Epidermal melanocyte (primary cell): ENCODE measurements around the gene HRH4.

Experiments used
- DNase-seq: peaks from one replicate; pipeline ENCODE4 v3.0.0; 2011; ENCODE audit warnings: low spot score; ENCODE audit not compliant: insufficient read length

HRH4 gene, protein sequence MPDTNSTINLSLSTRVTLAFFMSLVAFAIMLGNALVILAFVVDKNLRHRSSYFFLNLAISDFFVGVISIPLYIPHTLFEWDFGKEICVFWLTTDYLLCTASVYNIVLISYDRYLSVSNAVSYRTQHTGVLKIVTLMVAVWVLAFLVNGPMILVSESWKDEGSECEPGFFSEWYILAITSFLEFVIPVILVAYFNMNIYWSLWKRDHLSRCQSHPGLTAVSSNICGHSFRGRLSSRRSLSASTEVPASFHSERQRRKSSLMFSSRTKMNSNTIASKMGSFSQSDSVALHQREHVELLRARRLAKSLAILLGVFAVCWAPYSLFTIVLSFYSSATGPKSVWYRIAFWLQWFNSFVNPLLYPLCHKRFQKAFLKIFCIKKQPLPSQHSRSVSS

GRCh38 chr18:24460388-24460787 lies at the start of gene HRH4:
Gene HRH4, plus strand, starts transcription at chr18:24460637. Its CDS starts 92 bp downstream, at chr18:24460729.
- DNase-seq = no peak

- DNase-seq = no peak
Measured at GRCh38 chr18:24413148-24413547, 47.3 kb upstream of the HRH4 start.

GRCh38 chr18:24414349-24415003 lies 46.0 kb upstream of the HRH4 start:
- no peak for DNase-seq

- DNase-seq = no peak
Measured at GRCh38 chr18:24417480-24417879, 43.0 kb upstream of the HRH4 start.

DNA sequence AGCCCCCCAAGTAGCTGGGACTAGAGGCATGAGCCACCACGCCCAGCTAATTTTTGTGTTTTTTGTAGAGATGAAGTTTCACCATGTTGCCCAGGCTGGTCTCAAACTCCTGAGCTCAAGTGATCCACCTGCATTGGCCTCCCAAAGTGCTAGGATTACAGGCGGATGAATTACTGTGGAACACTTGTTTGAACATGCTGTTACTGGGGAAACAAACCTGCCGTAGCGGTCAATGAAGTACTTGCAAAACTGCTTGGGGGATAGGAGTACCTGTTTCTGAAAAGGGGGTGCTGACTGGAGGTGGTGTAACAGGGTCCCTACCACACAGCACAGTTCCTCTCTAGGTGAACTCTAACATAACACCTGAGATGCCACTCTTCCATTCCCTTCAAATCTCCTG lies 39.9 kb upstream of the HRH4 start:
- DNase-seq = no peak

DNA sequence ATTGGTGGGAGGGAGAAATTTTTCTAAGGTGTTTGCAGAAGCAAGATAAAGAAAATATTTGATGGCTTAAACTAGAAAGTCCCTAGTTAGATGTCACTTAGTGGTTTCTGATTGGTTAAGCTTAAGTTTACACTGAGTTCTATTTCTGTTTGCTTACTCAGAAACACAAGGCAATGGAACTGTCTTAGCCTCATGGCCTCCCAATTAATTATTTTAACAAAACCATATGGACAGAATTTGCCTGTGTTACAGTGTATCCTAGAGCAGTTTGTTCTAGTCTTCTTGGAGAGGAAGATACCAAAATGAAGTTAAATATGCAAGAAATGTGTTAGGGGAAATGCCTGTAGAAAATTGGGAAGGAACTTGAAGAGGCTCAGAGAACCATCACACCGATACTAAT lies 38.6 kb upstream of the HRH4 start:
- no peak for DNase-seq

GRCh38 chr18:24426073-24426397 lies 34.4 kb upstream of the HRH4 start:
- DNase-seq = no peak

DNA sequence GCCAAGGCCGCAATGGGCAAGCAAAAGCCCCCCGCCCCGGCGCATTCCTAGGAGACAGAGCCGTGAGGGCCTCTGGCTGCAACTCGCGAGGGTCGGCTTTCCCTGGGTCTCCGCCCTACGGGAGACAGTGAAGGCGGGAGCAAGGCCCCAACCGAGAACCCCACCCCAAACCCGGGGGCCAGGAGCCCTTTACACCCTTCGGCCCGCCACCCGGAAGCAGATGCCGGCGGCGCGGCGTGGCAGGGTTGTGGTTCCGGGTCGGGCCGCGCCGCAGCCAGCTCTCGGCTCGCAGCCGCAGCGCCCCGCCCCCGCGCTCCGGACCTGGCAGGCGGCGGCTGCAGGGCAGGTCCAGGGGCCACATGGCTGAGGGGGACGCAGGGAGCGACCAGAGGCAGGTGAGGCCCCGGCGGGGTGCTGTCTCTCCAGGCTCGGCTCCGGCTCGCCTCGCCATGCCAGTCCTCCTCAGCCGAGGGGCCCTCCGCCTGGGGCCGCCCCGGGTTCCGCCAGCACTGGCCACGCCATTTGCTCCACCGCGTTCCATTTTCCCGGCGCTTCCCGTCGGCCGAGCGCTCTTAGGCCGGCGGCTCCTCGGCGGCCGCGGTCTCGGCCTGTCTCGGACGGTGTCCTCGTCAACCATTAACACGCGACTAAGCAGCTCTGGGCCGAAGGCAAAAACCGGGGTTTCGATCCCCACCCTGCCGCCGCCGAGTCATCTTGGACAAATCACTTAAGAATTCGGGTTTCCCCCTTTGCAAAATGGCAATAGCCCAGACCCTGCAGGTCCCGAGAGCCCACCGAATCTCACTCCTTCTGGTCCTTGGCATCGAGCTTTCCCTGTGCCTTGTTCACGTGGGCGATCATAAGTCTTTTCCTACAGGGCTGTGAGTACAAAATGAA lies 33.8 kb upstream of the HRH4 start, which contains the start of gene IMPACT:
IMPACT (plus strand) TSS at position 273 of the 897 bp plus-strand sequence; CDS start at position 360, 87 bp downstream.
- peak; percentile 64 for DNase-seq

- DNase-seq = no peak
Measured at GRCh38 chr18:24427484-24427883, 33.0 kb upstream of the HRH4 start.

DNA sequence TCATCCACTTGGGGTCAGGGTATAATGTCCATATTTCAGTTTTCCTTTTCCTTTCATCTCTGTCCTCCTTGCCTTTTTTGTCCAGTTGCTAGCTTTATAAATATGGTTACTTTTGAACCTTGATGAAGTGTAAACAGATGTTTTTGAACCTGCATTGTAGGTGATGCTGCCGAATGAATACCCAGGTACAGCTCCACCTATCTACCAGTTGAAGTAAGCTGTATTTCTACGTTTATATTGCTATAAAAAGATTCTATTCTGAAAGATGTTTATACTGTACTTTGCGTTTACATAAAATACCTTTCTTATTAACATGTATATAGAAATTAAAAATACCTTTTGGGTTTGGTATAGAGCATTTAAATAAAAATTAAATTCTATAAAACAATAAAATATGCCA lies 31.7 kb upstream of the HRH4 start:
- DNase-seq = no peak

- no peak for DNase-seq
Measured at GRCh38 chr18:24429188-24429587, 31.2 kb upstream of the HRH4 start.

- DNase-seq = no peak
Measured at GRCh38 chr18:24432618-24433017, 27.8 kb upstream of the HRH4 start.

GRCh38 chr18:24436939-24437338 lies 23.5 kb upstream of the HRH4 start:
- no peak for DNase-seq

DNA sequence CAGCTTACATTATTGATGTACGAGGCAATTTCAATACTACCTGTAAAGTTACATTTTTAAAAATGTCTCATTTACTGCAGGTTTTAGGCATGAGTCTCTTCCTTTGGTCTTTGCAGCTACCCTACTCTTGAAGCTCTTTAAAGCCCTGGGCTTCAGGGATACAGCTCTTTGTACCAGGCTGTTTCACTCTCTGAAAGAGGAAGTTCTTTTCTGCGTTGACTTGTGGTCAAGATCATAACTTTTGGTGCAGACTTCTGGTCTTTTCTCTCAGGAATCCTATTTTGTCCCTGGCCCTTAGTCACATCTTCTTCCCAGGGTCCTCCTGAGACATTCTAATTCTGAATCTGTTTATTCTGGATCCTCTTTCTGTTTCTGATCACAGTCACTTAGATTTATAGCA lies 16.6 kb upstream of the HRH4 start:
- no peak for DNase-seq

GRCh38 chr18:24446453-24446852 lies 14.0 kb upstream of the HRH4 start:
- no peak for DNase-seq

- no peak for DNase-seq
Measured at GRCh38 chr18:24446953-24447538, 13.4 kb upstream of the HRH4 start.

GRCh38 chr18:24447961-24448360 lies 12.5 kb upstream of the HRH4 start:
- no peak for DNase-seq

DNA sequence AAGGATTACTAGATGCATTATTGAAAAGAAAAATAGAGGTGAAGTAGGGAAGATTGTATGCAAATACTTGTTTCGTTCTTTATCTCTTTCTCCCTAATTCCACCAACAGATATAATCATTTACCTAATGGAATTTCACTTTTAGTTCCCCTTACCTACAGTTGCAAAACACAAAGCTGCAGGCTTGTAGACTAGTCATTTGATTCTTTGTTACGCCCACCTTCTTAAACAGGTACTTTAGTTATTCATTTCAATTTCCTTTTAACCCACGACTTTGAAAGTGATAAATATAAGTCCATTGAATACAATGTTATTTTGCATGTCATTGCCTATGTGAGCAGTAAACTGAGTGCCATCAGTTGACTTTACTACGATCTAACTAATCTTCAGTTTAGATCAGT lies 3.9 kb upstream of the HRH4 start:
- no peak for DNase-seq

DNA sequence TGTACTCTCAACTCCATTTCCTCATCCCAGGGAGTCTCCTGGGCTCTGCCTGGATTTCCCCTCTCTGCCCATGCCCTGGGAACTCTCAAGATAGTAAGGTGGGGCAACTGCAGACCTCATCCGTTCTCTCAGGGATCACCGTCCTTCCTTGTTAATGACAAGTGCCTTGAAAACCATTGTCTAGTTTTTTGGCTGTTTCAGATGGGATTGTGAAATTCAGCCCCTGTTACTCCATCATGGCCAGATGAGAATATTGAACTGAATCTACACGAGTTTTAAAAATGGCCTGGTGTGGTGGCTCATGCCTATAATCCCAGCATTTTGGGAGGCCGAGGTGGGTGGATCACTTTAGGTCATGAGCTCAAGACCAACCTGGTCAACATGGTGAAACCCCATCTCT lies 665 bp upstream of the HRH4 start:
- no peak for DNase-seq

GRCh38 chr18:24461996-24462395 lies 1.6 kb downstream of the HRH4 start:
- DNase-seq = no peak
